HG03354 (cell line): Measurements from ENCODE around the gene DEFB131A.
A peak's percentile ranks its signal among the peaks of the same experiment; 100 is the strongest.
"Not testable (repeated sequence)": the region's sequence is repeated elsewhere in the genome, so short reads cannot be mapped to it uniquely, and the experiment has no call there.

Experiments used
- ATAC-seq: cut with Tn5 transposase; IDR thresholded peaks from one replicate; pipeline ENCODE4 v1.9.1; 2021; ENCODE audit warnings: mild to moderate bottlenecking; ENCODE audit not compliant: unreplicated experiment, poor library complexity, severe bottlenecking

The DEFB131A gene

GRCh38 chr4:9444114-9444513 is at the start of gene DEFB131A:
DEFB131A (plus strand) TSS chr4:9444414; CDS start chr4:9444534, 120 bp downstream.
- ATAC-seq, result not testable (repeated sequence)

GRCh38 chr4:9405774-9406173 is 38.4 kb upstream of the DEFB131A start:
- ATAC-seq, result not testable (repeated sequence)

- ATAC-seq, result not testable (repeated sequence)
Measured at GRCh38 chr4:9406491-9406890, 37.7 kb upstream of the DEFB131A start.

GRCh38 chr4:9409793-9410192 is 34.4 kb upstream of the DEFB131A start:
- no peak for ATAC-seq

GRCh38 chr4:9421884-9422455 is 22.2 kb upstream of the DEFB131A start:
- peak; percentile 71 for ATAC-seq

- not testable (repeated sequence) for ATAC-seq
Measured at GRCh38 chr4:9425916-9426315, 18.3 kb upstream of the DEFB131A start.

GRCh38 chr4:9430061-9430460 is 14.2 kb upstream of the DEFB131A start:
- ATAC-seq, result not testable (repeated sequence)

GRCh38 chr4:9433320-9433719 is 10.9 kb upstream of the DEFB131A start:
- not testable (repeated sequence) for ATAC-seq

- ATAC-seq, result not testable (repeated sequence)
Measured at GRCh38 chr4:9436728-9437127, 7.5 kb upstream of the DEFB131A start.

- ATAC-seq, result not testable (repeated sequence)
Measured at GRCh38 chr4:9442355-9442754, 1.9 kb upstream of the DEFB131A start.

- not testable (repeated sequence) for ATAC-seq
Measured at GRCh38 chr4:9444681-9445080, 467 bp downstream of the DEFB131A start.

- not testable (repeated sequence) for ATAC-seq
Measured at GRCh38 chr4:9452251-9452650, 8.0 kb downstream of the DEFB131A start.

GRCh38 chr4:9454284-9454683 is 10.1 kb downstream of the DEFB131A start:
- not testable (repeated sequence) for ATAC-seq

GRCh38 chr4:9455046-9455445 is 10.8 kb downstream of the DEFB131A start:
- not testable (repeated sequence) for ATAC-seq

GRCh38 chr4:9479466-9479865 is 35.3 kb downstream of the DEFB131A start:
- not testable (repeated sequence) for ATAC-seq

- ATAC-seq, result not testable (repeated sequence)
Measured at GRCh38 chr4:9480066-9480465, 35.9 kb downstream of the DEFB131A start.

GRCh38 chr4:9482871-9483270 is 38.7 kb downstream of the DEFB131A start:
- ATAC-seq, result not testable (repeated sequence)

- ATAC-seq, result not testable (repeated sequence)
Measured at GRCh38 chr4:9483682-9484081, 39.5 kb downstream of the DEFB131A start.

GRCh38 chr4:9486880-9487279 is 42.7 kb downstream of the DEFB131A start:
- ATAC-seq, result not testable (repeated sequence)

- ATAC-seq, result not testable (repeated sequence)
Measured at GRCh38 chr4:9488796-9489195, 44.6 kb downstream of the DEFB131A start.

GRCh38 chr4:9490496-9490895 is 46.3 kb downstream of the DEFB131A start:
- ATAC-seq, result not testable (repeated sequence)

GRCh38 chr4:9490986-9491385 is 46.8 kb downstream of the DEFB131A start:
- not testable (repeated sequence) for ATAC-seq
